ENCODE results near the gene TMEM41B. TPM values are rescaled to one million over a fixed set of nuclear protein-coding genes. Genes with fewer than 3 reads are reported as not detected.
A peak's percentile ranks its signal among the peaks of the same experiment; 100 is the strongest.
"Not testable (repeated sequence)": the region's sequence is repeated elsewhere in the genome, so short reads cannot be mapped to it uniquely, and the experiment has no call there.

Gene TMEM41B

GRCh38 chr11:9250139-9250582, 64.2 kb downstream of the TMEM41B start:
- H3K4me2 ChIP-seq (ENCODE audit: low read length): peak overlapping the region; percentile 19
- peaks cover 5% of the 10 kb centered on the region for H3K4me1 ChIP-seq (ENCODE audit: control insufficient read depth, insufficient read depth, low read length)
- H3K9me3 ChIP-seq (replicated peaks; ENCODE audit: low read length): no peaks in the 10 kb centered on the region
- H3K4me3 ChIP-seq (ENCODE audit: low read length): no peak overlapping the region
- H3K9ac ChIP-seq (ENCODE audit: low read depth, low read length): no peak overlapping the region
- H3K27me3 ChIP-seq (ENCODE audit: control insufficient read depth, insufficient read depth, low read length): no peaks in the 10 kb centered on the region
- H3K36me3 ChIP-seq (ENCODE audit: insufficient read depth, low read length): peaks cover 2% of the 10 kb centered on the region

- no peaks in the 10 kb centered on the region for H3K27me3 ChIP-seq (ENCODE audit: control insufficient read depth, insufficient read depth, low read length)
- H3K9me3 ChIP-seq (replicated peaks; ENCODE audit: low read length): no peaks in the 10 kb centered on the region
- no peak overlapping the region for H3K9ac ChIP-seq (ENCODE audit: low read depth, low read length)
- H3K4me1 ChIP-seq (ENCODE audit: control insufficient read depth, insufficient read depth, low read length): peaks cover 5% of the 10 kb centered on the region
- no peak overlapping the region for H3K4me2 ChIP-seq (ENCODE audit: low read length)
- no peak overlapping the region for H3K4me3 ChIP-seq (ENCODE audit: low read length)
- H3K36me3 ChIP-seq (ENCODE audit: insufficient read depth, low read length): no peaks in the 10 kb centered on the region
These were observed 65.1 kb downstream of the TMEM41B start for GRCh38 chr11:9249252-9249651.

GRCh38 chr11:9247863-9248262, 66.5 kb downstream of the TMEM41B start:
- Histone ChIP-seq H3K4me1 (ENCODE audit: control insufficient read depth, insufficient read depth, low read length) (peaks cover 5% of the 10 kb centered on the region), H3K9ac (ENCODE audit: low read depth, low read length) (no peak overlapping the region), H3K27me3 (ENCODE audit: control insufficient read depth, insufficient read depth, low read length) (no peaks in the 10 kb centered on the region), H3K4me2 (ENCODE audit: low read length) (no peak overlapping the region), H3K36me3 (ENCODE audit: insufficient read depth, low read length) (no peaks in the 10 kb centered on the region), H3K4me3 (ENCODE audit: low read length) (no peak overlapping the region), H3K9me3 (replicated peaks; ENCODE audit: low read length) (no peaks in the 10 kb centered on the region)

GRCh38 chr11:9236242-9236641, 78.2 kb downstream of the TMEM41B start:
- H3K4me2 ChIP-seq (ENCODE audit: low read length); H3K36me3 ChIP-seq (ENCODE audit: insufficient read depth, low read length); H3K4me3 ChIP-seq (ENCODE audit: low read length); H3K27me3 ChIP-seq (ENCODE audit: control insufficient read depth, insufficient read depth, low read length); H3K9me3 ChIP-seq (replicated peaks; ENCODE audit: low read length); H3K9ac ChIP-seq (ENCODE audit: low read depth, low read length): not testable (repeated sequence)
- peaks cover 11% of the 10 kb centered on the region for H3K4me1 ChIP-seq (ENCODE audit: control insufficient read depth, insufficient read depth, low read length)

GRCh38 chr11:9232482-9232881, 81.9 kb downstream of the TMEM41B start:
- Histone ChIP-seq H3K27me3 (ENCODE audit: control insufficient read depth, insufficient read depth, low read length) (no peaks in the 10 kb centered on the region), H3K4me1 (ENCODE audit: control insufficient read depth, insufficient read depth, low read length) (peaks cover 23% of the 10 kb centered on the region), H3K4me2 (ENCODE audit: low read length) (no peak overlapping the region), H3K4me3 (ENCODE audit: low read length) (no peak overlapping the region), H3K9ac (ENCODE audit: low read depth, low read length) (no peak overlapping the region), H3K36me3 (ENCODE audit: insufficient read depth, low read length) (no peaks in the 10 kb centered on the region), H3K9me3 (replicated peaks; ENCODE audit: low read length) (no peaks in the 10 kb centered on the region)

GRCh38 chr11:9231848-9232177, 82.6 kb downstream of the TMEM41B start:
- peaks cover 23% of the 10 kb centered on the region for H3K4me1 ChIP-seq (ENCODE audit: control insufficient read depth, insufficient read depth, low read length)
- H3K27me3 ChIP-seq (ENCODE audit: control insufficient read depth, insufficient read depth, low read length): no peaks in the 10 kb centered on the region
- peak overlapping the region; percentile 70 for H3K4me2 ChIP-seq (ENCODE audit: low read length)
- H3K9ac ChIP-seq (ENCODE audit: low read depth, low read length): peak overlapping the region; percentile 20
- no peaks in the 10 kb centered on the region for H3K9me3 ChIP-seq (replicated peaks; ENCODE audit: low read length)
- no peaks in the 10 kb centered on the region for H3K36me3 ChIP-seq (ENCODE audit: insufficient read depth, low read length)
- H3K4me3 ChIP-seq (ENCODE audit: low read length): peak overlapping the region; percentile 33

Small RNA genes within 50 kb of the gene (small RNA-seq; reads per million reads assigned to genes)
- not detected for gene RF00017
